A673 (cell line): ENCODE results near the gene ZDHHC17.

Experiments used
- EZH2 ChIP-seq: fragments of 200-600 bp; sonication (generic); IDR thresholded peaks from 2 replicates; pipeline ENCODE4 v1.6.1; 2017; ENCODE audit warnings: borderline replicate concordance, low read depth, mild to moderate bottlenecking, mixed read lengths, antibody characterized with exemption, low read length; ENCODE audit not compliant: poor library complexity, severe bottlenecking
- TF ChIP-seq, protein P1 (sequence below): fragments of 300-800, 200-600 bp; sonication (generic); conservative IDR thresholded peaks from 2 replicates; pipeline ENCODE4 v1.5.1; 2017; ENCODE audit warnings: low read depth, mild to moderate bottlenecking, antibody characterized with exemption, low read length, moderate library complexity, mixed read lengths

DNA sequence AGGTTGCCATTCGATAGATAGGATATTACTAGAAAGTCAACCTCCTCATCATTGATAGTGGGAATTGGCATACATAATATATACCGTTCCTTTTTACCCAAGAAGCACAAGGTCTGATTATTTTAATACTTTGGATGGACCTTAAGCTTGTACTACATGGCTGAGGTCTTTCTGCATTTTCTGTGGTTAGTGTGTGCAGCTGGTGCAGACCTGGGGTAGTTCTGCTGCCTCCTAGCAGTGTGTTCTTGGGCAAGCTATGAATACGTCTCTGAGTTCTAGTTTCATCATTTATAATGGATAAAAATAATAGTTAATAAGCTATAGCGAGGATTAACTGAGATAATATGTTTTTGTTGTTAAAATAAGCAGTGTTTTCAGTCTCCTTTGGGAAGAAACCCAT lies 2.2 kb downstream of the ZDHHC17 start:
- TF ChIP-seq, protein P1, sequence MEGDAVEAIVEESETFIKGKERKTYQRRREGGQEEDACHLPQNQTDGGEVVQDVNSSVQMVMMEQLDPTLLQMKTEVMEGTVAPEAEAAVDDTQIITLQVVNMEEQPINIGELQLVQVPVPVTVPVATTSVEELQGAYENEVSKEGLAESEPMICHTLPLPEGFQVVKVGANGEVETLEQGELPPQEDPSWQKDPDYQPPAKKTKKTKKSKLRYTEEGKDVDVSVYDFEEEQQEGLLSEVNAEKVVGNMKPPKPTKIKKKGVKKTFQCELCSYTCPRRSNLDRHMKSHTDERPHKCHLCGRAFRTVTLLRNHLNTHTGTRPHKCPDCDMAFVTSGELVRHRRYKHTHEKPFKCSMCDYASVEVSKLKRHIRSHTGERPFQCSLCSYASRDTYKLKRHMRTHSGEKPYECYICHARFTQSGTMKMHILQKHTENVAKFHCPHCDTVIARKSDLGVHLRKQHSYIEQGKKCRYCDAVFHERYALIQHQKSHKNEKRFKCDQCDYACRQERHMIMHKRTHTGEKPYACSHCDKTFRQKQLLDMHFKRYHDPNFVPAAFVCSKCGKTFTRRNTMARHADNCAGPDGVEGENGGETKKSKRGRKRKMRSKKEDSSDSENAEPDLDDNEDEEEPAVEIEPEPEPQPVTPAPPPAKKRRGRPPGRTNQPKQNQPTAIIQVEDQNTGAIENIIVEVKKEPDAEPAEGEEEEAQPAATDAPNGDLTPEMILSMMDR = no peak
- TF ChIP-seq EZH2 = no peak
